Measurements from ENCODE around the gene MT2A.
"Not testable (repeated sequence)": the region's sequence is repeated elsewhere in the genome, so short reads cannot be mapped to it uniquely, and the experiment has no call there.

The MT2A gene

GRCh38 chr16:56608043-56608875, at the start of gene MT2A:
Gene MT2A, plus strand, starts transcription at chr16:56608584. Its CDS starts 72 bp downstream, at chr16:56608656.
- peak; percentile 67 to 68 for DNase-seq (ENCODE audit: low read depth in 2 of 2)

GRCh38 chr16:56559109-56559508, 49.3 kb upstream of the MT2A start:
- no peak for DNase-seq (ENCODE audit: low read depth in 2 of 2)

- DNase-seq (ENCODE audit: low read depth in 2 of 2) = no peak
These were observed 47.9 kb upstream of the MT2A start for GRCh38 chr16:56560447-56560846.

GRCh38 chr16:56561126-56561525, 47.3 kb upstream of the MT2A start:
- DNase-seq (ENCODE audit: low read depth in 2 of 2) = no peak

GRCh38 chr16:56564793-56565477, 43.4 kb upstream of the MT2A start, which contains the start of gene MT4:
Gene MT4, plus strand, starts transcription at chr16:56565073. Its CDS starts 56 bp downstream, at chr16:56565129.
- DNase-seq (ENCODE audit: low read depth in 2 of 2) = no peak

GRCh38 chr16:56569971-56570370, 38.4 kb upstream of the MT2A start:
- no peak for DNase-seq (ENCODE audit: low read depth in 2 of 2)

GRCh38 chr16:56571525-56571924, 36.9 kb upstream of the MT2A start:
- no peak for DNase-seq (ENCODE audit: low read depth in 2 of 2)

GRCh38 chr16:56574625-56575024, 33.8 kb upstream of the MT2A start:
- no peak for DNase-seq (ENCODE audit: low read depth in 2 of 2)

- peak; percentile 53 to 84 for DNase-seq (ENCODE audit: low read depth in 2 of 2)
These were observed 31.6 kb upstream of the MT2A start for GRCh38 chr16:56576585-56577299.

GRCh38 chr16:56577300-56577625, 31.1 kb upstream of the MT2A start:
- no peak for DNase-seq (ENCODE audit: low read depth in 2 of 2)

- DNase-seq (ENCODE audit: low read depth in 2 of 2) = no peak
These were observed 27.9 kb upstream of the MT2A start for GRCh38 chr16:56580391-56581048.

GRCh38 chr16:56582911-56583310, 25.5 kb upstream of the MT2A start:
- DNase-seq (ENCODE audit: low read depth in 2 of 2) = not testable (repeated sequence)

GRCh38 chr16:56583351-56584168, 24.8 kb upstream of the MT2A start:
- DNase-seq (ENCODE audit: low read depth in 2 of 2) = no peak

- no peak for DNase-seq (ENCODE audit: low read depth in 2 of 2)
These were observed 24.1 kb upstream of the MT2A start for GRCh38 chr16:56584276-56584675.

- DNase-seq (ENCODE audit: low read depth in 2 of 2) = no peak
These were observed 19.6 kb upstream of the MT2A start for GRCh38 chr16:56588781-56589140.

GRCh38 chr16:56589141-56590039, 19.0 kb upstream of the MT2A start, which contains the start of gene MT3:
Gene MT3, plus strand, starts transcription at chr16:56589528. Its CDS starts 63 bp downstream, at chr16:56589591.
- no peak for DNase-seq (ENCODE audit: low read depth in 2 of 2)

- no peak for DNase-seq (ENCODE audit: low read depth in 2 of 2)
These were observed 16.9 kb upstream of the MT2A start for GRCh38 chr16:56591377-56592060.

- no peak for DNase-seq (ENCODE audit: low read depth in 2 of 2)
These were observed 14.7 kb upstream of the MT2A start for GRCh38 chr16:56593573-56594291.

GRCh38 chr16:56594292-56594619, 14.1 kb upstream of the MT2A start:
- DNase-seq (ENCODE audit: low read depth in 2 of 2) = no peak

Data from stimulated activated CD8-positive, alpha-beta memory T cell treated with anti-CD3 and anti-CD28 coated beads, Interleukin-7, amount 100 ng/mL, for 1 hour (primary cell).